PC-9 (cell line): Measurements from ENCODE around the gene NECTIN1.

Experiments
- CTCF ChIP-seq: fragments of 200-600 bp; sonication (generic); conservative IDR thresholded peaks from 2 replicates; pipeline ENCODE4 v1.6.1; 2017; ENCODE audit warnings: mixed run types, antibody characterized with exemption, mild to moderate bottlenecking, moderate library complexity
- EZH2 ChIP-seq: fragments of 200-600 bp; sonication (generic); IDR thresholded peaks from 2 replicates; pipeline ENCODE4 v1.8.0; 2017; ENCODE audit warnings: antibody characterized with exemption, low read depth

GRCh38 chr11:119634301-119634700 is 94.7 kb downstream of the NECTIN1 start:
- TF ChIP-seq CTCF: no peak
- no peak for TF ChIP-seq EZH2
